ENCODE measurements around the gene KCNIP4. TPM values are rescaled to one million over a fixed set of nuclear protein-coding genes. Genes with fewer than 3 reads are reported as not detected.

The KCNIP4 gene
- total and polyA plus RNA-seq, 2 of the 8 experiments (the other 6 are each of a cell fraction or from before 2014, with no cell fraction given), result 0.06 TPM; not detected in 1

GRCh38 chr4:21992330-21992729 lies 43.8 kb upstream of the KCNIP4 start:
- H3K27me3 ChIP-seq (replicated peaks in 1 of 4; ENCODE audit: control insufficient read depth in 3 of 4, extremely low read depth in 1 of 4, insufficient read depth in 3 of 4, low read length in 3 of 4), result no peaks in the 10 kb centered on the region
- H3K4me2 ChIP-seq (ENCODE audit: insufficient read depth in 1 of 2, low read depth in 2 of 2, low read length in 2 of 2), result no peak overlapping the region
- H3K23me2 ChIP-seq (ENCODE audit: low read depth, low read length), result no peaks in the 10 kb centered on the region
- H3K18ac ChIP-seq (ENCODE audit: extremely low read depth, low read length), result no peak overlapping the region
- H4K91ac ChIP-seq (replicated peaks; ENCODE audit: insufficient read length, low read length), result no peak overlapping the region
- no peak overlapping the region for H2BK5ac ChIP-seq (ENCODE audit: low read depth, low read length)
- H3K14ac ChIP-seq (ENCODE audit: insufficient read length), result no peak overlapping the region
- H3K36me3 ChIP-seq (ENCODE audit: control insufficient read depth in 2 of 4, insufficient read depth in 4 of 4, low read length in 3 of 4), result no peaks in the 10 kb centered on the region
- peaks cover 4 to 10% of the 10 kb centered on the region in 2 experiments; a peak in 1 of 4 replicates for H3K9me3 ChIP-seq (ENCODE audit: insufficient read depth in 2 of 2, low read depth in 1 of 2, low read length in 1 of 2)
- H4K8ac ChIP-seq (ENCODE audit: extremely low read depth, insufficient read depth, low read length), result no peak overlapping the region
- no peak overlapping the region for H2AK5ac ChIP-seq (ENCODE audit: low read depth, low read length)
- H3K79me2 ChIP-seq (ENCODE audit: control insufficient read depth in 1 of 2, insufficient read depth in 2 of 2, low read length in 2 of 2), result no peaks in the 10 kb centered on the region
- FAIRE-seq (no peak), DNase-seq (ENCODE audit: low read depth in 1 of 2, low spot score in 2 of 2) (no peak)
- no peak overlapping the region for H3K56ac ChIP-seq (replicated peaks; ENCODE audit: insufficient read length, low read depth, low read length)
- ChIA-PET CTCF (ENCODE audit: partially characterized antibody) (interaction anchor here (0.9 to 1.3 kb wide), 2 partner anchors 20 to 29 kb away, joined by 3 read pairs; no protein-coding TSS in a partner anchor), POLR2A (ENCODE audit: partially characterized antibody) (no interaction called here)
- 88% methylated on average over 1 of the region's 1 CpG; no CpG with 5 or more reads in 1 of the 2 experiments for WGBS, 2 experiments (ENCODE audit: extremely low coverage in 1 of 2, insufficient coverage in 1 of 2, insufficient read length in 1 of 2, insufficient replicate concordance in 2 of 2, low coverage in 1 of 2, low lambda C conversion rate in 2 of 2, missing lambda C conversion rate in 1 of 2)
- no peaks in the 10 kb centered on the region for H4K20me1 ChIP-seq (replicated peaks in 1 of 2; ENCODE audit: control insufficient read depth in 1 of 2, insufficient read depth in 2 of 2, low read length in 2 of 2)
- no peak overlapping the region for H3K4me3 ChIP-seq (ENCODE audit: extremely low read depth in 1 of 4, insufficient read depth in 2 of 4, low read depth in 3 of 4, low read length in 4 of 4)
- H2AFZ ChIP-seq (ENCODE audit: low read length), result no peak overlapping the region
- no peak overlapping the region for H3K4ac ChIP-seq (replicated peaks; ENCODE audit: insufficient read length, low read depth, low read length)
- H2BK20ac ChIP-seq (ENCODE audit: low read length), result no peak overlapping the region
- no peak overlapping the region for H4K5ac ChIP-seq (ENCODE audit: insufficient read length, low read depth, low read length)
- no peak overlapping the region for H2BK120ac ChIP-seq (replicated peaks; ENCODE audit: low read depth, low read length)
- H2BK12ac ChIP-seq (ENCODE audit: low read depth, low read length), result no peak overlapping the region
- H3K4me1 ChIP-seq (replicated peaks in 1 of 4; ENCODE audit: control insufficient read depth in 3 of 4, insufficient read depth in 4 of 4, low read length in 3 of 4), result no peaks in the 10 kb centered on the region
- no peak overlapping the region for H3K23ac ChIP-seq (ENCODE audit: insufficient read length)
- no peaks in the 10 kb centered on the region for H3K79me1 ChIP-seq (ENCODE audit: low read depth, low read length)
- H3K27ac ChIP-seq (ENCODE audit: low read depth, low read length), result no peak overlapping the region
- H3K9ac ChIP-seq (replicated peaks in 1 of 4; ENCODE audit: extremely low read depth in 1 of 4, low read depth in 3 of 4, low read length in 3 of 4), result no peak overlapping the region
- H2BK15ac ChIP-seq (ENCODE audit: low read length), result no peak overlapping the region
- no peak for TF ChIP-seq BRCA1 (IDR thresholded peaks at IDR 0.05; ENCODE audit: low read depth, low read length)
- TF ChIP-seq RBBP5 (IDR thresholded peaks at IDR 0.05; ENCODE audit: borderline replicate concordance, low read depth, low read length), result no peak
- no peak for TF ChIP-seq PHF8 (conservative IDR thresholded peaks at IDR 0.05; ENCODE audit: low read depth, low read length)
- no peak for TF ChIP-seq SRF (IDR thresholded peaks at IDR 0.05; ENCODE audit: low read depth, low read length)

Measured in H1 (cell line).